RPMI7951 (cell line): Measurements from ENCODE around the gene LHX8. TPM values are rescaled to one million over a fixed set of nuclear protein-coding genes. Genes with fewer than 3 reads are reported as not detected.
"Not testable (repeated sequence)": the region's sequence is repeated elsewhere in the genome, so short reads cannot be mapped to it uniquely, and the experiment has no call there.

Experiments used
- DNase-seq: peaks from one replicate; pipeline ENCODE4 v3.0.0-alpha.2; 2012; ENCODE audit warnings: low read depth
- total RNA-seq: library from RNA; depleted of rRNA; stranded (reverse); fragments of >200 nt; shearing (Covaris generic); gene quantifications from 2 replicates; pipeline ENCODE4 v1.2.3, GENCODE V29; 2014; rRNA removed

Gene LHX8
- 8.6 and 9.0 TPM in 2 replicates for total RNA-seq

- peak; percentile 49 for DNase-seq
Measured at GRCh38 chr1:75133750-75134646, at the start of gene LHX8. Gene LHX8 (plus strand): TSS chr1:75134388. CDS start chr1:75136615, 2,227 bp downstream.

DNA sequence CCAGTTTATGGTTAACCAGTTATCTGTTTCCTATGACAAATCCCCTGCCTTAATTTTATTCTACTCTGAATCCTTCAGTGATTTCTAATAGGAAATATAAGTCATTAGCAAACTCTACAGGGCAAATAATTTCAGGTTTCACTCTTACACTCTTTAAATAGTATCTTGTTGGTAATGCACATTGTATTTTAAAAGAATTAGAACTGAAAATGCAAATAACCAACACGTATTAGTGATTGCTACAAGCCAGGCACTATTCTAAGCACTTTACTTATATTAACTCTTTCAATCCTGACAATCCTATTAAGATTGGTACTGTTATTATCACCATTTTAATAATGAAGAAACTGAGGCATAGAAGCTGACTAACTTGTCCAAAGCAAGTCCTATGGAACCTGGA, 48.3 kb upstream of the LHX8 start:
- DNase-seq = no peak

DNA sequence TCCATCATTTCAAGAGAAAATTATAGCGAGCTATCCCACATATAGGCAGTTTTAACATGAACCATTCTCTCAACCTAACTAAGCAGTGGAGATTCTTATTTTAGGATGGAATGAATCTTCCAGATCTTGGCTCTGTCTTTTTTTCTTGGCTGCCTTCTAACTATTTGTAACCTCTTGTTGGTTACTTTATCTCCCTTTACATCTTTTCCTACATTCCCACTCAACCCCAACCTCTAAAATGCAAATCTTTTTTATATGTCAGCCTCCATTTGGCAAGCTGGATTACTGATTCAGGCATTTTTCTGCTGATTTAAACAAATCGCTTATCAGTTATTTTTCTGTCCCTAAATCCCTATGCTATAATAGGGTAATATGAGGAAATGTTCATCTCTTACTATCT, 46.9 kb upstream of the LHX8 start:
- peak; percentile 47 for DNase-seq

GRCh38 chr1:75092141-75092540, 42.0 kb upstream of the LHX8 start:
- peak; percentile 67 for DNase-seq

- peak; percentile 87 for DNase-seq
Measured at GRCh38 chr1:75097654-75098053, 36.5 kb upstream of the LHX8 start.

DNA sequence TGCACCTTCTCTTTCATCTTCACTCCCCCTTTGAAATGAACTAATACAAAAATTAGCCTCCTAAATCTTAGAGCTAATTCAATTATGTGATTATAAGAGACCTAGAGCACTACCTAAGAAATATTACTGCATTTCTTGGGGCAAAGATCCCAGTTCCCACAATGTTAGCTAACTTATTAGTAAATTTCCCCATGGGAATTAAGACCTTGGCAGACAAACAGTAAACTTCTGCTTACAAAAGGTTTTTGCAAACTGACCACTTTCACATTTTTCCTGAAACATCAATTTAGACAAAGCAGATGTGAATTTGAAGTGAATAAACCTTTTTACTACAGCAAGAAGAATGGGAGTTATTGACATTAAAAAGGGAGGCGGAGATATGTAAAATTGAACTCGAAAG, 34.6 kb upstream of the LHX8 start:
- DNase-seq = no peak

DNA sequence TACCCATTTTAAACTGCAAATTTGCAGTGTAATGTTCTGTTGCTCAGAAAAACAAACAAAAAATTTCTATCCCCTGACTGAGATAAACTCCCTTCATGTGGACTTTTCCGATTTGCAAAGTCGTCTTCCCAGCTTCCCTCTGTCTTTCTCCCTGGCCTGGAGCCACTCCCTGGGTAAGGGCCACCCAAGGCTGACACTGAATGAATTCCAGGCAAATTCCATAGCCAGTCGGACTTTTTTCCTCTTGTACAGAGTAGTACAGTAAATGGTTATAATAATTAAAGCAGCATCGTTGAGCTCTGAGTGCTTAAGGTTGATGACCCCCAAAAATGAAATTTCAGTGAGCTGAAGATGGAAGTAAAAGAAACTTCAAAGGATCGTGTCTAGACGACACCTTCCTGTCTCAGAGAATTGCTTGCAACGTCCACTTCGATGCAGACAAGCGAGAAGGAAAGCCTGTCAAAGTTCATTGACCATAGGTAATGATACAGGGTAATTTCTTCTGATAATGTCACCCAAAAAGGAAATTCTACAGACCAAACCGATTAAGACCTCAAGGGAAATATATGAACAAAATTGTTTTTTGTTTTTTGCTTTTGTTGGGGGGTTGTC, 33.6 kb upstream of the LHX8 start:
- DNase-seq = peak; percentile 69

DNA sequence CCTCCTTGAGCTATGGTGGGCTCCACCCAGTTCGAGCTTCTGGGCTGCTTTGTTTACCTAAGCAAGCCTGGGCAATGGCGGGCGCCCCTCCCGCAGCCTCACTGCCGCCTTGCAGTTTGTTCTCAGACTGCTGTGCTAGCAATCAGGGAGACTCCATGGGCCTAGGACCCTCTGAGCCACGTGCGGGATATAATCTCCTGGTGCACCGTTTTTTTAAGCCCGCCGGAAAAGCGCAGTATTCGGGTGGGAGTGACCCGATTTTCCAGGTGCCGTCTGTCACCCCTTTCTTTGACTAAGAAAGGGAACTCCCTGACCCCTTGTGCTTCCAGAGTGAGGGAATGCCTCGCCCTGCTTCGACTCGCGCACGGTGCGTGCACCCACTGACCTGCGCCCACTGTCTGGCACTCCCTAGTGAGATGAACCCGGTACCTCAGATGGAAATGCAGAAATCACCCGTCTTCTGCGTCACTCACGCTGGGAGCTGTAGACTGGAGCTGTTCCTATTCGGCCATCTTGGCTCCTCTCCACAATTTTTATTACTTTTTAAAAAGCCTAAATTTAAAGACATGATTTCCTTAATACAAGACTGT, 21.7 kb upstream of the LHX8 start:
- not testable (repeated sequence) for DNase-seq

DNA sequence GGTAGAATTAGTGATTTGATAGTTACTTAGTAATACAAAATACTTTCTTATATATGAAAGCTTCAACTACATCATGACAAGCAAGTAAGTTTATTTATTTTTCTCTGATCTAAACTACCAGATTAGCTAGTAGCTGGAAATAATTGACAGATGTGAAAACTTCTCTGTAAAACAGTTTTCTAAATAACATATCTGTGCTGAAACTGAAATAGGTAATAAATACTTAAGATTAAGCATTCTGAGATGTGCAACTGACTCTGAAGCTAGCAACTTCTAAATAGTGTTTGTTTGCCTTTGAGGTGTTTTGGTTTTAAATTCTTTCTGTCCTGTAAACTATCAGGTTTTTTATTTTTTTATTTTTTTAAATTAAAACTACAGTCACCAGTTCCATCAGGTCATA, 18.5 kb upstream of the LHX8 start:
- no peak for DNase-seq

GRCh38 chr1:75123756-75124155, 10.4 kb upstream of the LHX8 start:
- DNase-seq = no peak

- DNase-seq = no peak
Measured at GRCh38 chr1:75124510-75124909, 9.7 kb upstream of the LHX8 start.

DNA sequence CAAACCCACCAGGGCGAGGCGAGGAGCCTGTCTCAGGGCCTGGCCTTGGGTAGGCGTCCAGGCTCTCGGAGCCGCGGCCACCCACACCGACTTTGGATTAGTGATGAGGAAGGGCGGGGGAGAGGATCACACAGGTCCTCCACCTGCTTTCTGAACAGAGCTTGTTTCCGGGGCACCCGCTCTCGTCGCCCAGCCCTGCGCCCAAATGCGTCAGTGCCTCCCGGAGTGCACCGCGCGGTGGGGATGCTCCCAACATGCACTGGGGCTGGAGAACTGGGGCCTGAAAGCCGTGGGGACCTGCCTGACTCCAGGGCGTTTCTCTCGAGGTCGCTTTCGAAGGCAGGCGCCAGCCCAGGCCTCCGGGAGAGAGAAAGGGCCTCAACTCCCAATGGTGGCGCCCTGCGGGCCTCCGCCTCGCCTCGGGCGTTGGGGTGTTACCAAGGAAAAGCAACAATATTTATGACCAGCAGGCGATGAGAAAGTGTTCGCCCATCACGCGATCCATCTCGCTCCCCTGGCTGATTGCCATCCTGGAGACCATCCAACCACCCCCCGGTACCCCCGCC, 8.9 kb upstream of the LHX8 start:
- DNase-seq = no peak

DNA sequence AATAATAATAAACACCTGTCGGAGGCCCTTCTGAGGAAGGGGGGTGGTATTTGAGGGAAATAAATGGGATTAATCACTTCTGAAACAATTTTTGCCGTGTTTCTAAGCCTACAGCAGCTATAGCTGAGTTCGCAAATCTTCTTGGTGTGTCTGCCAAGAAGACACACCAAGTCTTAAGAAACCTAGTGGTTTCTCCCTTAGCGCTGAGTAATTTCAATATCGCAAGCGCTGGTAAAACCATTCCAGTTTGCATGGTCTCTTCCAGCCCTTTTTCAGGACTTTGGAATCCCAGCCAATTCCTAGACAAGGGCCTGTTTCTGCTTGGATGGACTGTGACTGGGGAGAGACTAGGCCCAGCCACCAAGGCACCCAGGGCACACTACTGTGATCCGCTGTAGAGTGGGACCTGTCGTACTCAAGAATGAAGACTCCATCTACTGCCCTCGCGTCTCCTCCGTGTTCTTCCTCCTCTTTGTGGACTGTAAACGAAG, 7.5 kb upstream of the LHX8 start:
- DNase-seq = no peak

- no peak for DNase-seq
Measured at GRCh38 chr1:75127916-75128717, 6.1 kb upstream of the LHX8 start.

- DNase-seq = no peak
Measured at GRCh38 chr1:75129660-75129982, 4.6 kb upstream of the LHX8 start.

DNA sequence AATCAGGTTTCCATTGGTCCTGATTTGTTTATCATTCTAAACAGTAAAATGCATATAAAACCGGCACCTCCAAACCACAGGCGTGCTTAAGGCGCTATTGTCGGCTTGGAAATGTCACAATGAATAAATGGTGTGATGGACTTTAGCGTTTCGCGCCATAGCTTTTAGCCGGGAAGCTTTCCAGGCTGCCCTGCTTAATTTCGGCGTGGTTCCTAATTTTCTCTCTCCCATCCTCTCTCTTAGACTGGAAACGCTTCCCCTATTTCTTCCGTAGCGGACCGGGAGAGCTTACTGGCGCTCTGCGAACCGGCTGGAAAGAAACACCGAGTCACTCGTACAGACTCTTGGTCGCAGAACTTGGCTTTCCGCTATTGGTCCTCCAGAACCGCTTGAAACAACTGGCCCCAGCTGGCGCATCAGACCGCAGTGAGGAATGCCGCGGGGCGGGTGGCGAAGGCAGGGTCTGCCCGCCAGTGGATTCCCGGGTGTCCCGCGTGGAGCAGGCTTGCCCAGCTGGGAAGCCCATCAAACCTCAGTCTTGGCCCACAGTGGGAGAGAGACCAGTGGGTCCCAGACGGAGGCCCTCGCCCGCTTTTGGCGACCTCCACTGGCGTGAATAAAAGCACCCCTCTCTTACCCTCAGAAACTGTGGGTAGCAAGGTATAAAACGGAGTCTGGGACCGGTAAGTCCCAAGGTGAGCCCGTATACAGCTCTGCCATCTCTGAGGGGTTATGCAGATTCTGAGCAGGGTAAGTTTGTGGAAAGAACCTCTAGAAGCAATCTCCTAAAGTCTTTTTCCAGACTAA, 4.0 kb upstream of the LHX8 start:
- peak; percentile 60 for DNase-seq

DNA sequence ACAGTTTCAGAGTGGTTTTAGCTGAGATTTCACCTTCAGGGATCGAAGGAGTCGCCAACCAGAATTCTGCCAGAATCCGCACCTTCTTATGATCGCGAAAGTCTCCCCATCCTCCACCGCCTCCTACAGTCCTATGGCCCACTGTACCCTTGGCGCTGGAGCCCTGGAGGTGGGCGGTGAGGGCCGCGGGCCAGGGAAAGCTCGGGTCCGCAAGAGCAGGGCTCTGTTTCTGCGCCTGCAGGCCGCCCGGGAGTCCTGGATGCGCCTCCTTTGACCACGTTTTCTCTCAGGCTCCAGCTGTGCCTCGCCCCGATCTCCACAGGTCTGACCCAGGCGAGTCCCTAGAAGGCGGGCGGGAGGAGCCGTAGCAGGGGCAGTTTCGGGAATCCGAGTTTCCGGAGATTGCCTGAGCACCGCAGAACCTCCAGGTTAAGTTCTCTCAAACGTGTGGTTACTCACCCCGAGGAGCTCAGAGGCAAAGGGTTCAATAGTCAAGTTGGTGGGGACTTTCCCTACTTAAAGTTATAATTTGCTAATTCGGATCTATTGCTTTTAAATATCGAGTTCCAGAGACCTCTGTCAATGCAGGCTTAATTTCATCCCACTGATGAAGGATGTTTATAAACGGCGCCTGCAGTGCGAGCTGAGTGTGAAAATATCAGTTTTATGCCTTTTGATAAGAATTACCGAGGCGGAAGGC, 3.2 kb upstream of the LHX8 start:
- no peak for DNase-seq

DNA sequence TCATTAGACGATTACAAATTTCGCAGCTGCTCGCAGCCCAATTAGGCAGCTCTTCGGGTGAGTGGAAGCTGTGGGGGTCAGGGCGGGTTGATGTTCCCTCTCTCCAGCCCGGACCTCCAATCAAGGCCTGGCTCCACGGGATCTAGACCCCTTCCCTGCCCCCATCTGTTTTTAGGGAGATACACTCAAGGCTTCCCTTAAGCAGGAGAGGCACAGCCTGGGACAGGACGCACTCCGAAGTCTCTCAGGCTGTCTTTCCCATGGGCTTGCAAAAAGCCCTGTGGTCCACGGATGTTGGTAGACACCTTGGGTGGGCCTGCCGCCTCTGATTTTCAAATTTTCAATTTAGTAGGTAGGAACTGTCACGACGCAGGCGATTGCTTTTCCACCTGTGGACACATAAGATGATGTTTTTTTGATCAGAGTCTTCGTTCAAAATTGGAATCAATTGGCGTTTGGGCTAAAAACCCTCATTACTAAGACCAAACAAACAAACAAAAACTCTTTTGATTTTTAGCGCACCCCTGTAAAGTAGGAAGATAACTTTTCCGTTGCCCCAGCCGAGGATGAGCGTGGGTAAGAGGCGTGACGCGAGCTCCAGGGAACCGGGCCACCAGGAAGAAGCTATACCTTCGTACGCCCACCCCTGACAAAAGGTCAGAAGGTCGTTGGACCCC, 2.5 kb upstream of the LHX8 start:
- DNase-seq = no peak

GRCh38 chr1:75132242-75132811, 1.9 kb upstream of the LHX8 start:
- no peak for DNase-seq
